Cardiac fibroblast (primary cell): Measurements from ENCODE around the gene MTR.
A peak's percentile ranks its signal among the peaks of the same experiment; 100 is the strongest.

Experiments
- DNase-seq, 2 donors: peaks; one replicate each; pipeline versions ENCODE4 v3.0.0 to v3.0.0-alpha.2; 2010; ENCODE audit warnings: low read depth in 2 of 2
- H3K4me3 ChIP-seq, 2 donors: replicated peaks in 1 of 2; 1 replicate in 1 of 2; 2 replicates in 1 of 2; pipeline ENCODE4 v1.5.1; 2011; ENCODE audit warnings: low read depth in 2 of 2, low read length in 2 of 2, mild to moderate bottlenecking in 2 of 2, moderate library complexity in 1 of 2
- CTCF ChIP-seq: IDR thresholded peaks from one replicate; pipeline ENCODE4 v1.5.1; 2011; ENCODE audit warnings: low read depth, mild to moderate bottlenecking, low read length, inconsistent platforms

MTR gene

GRCh38 chr1:236751935-236752334 lies 43.2 kb upstream of the MTR start:
- TF ChIP-seq CTCF, result no peak
- DNase-seq, result no peak

GRCh38 chr1:236753516-236753915 lies 41.6 kb upstream of the MTR start:
- no peak overlapping the region for H3K4me3 ChIP-seq
- peak; percentile 18 to 32 for DNase-seq
- TF ChIP-seq CTCF, result no peak

More at GRCh38 chr1:236751935-236752334, 43.2 kb upstream of the MTR start:
- H3K4me3 ChIP-seq, result no peak overlapping the region

GRCh38 chr1:236753964-236754363 lies 41.1 kb upstream of the MTR start:
- DNase-seq, result no peak
- no peak overlapping the region for H3K4me3 ChIP-seq
- TF ChIP-seq CTCF, result no peak

GRCh38 chr1:236754525-236755210 lies 40.4 kb upstream of the MTR start:
- TF ChIP-seq CTCF, result no peak
- no peak for DNase-seq
- H3K4me3 ChIP-seq, result no peak overlapping the region

- DNase-seq, result no peak
- no peak overlapping the region for H3K4me3 ChIP-seq
- TF ChIP-seq CTCF, result no peak
These were observed 37.5 kb upstream of the MTR start for GRCh38 chr1:236757640-236758039.

GRCh38 chr1:236759252-236759859 lies 35.7 kb upstream of the MTR start:
- DNase-seq, result peak; percentile 59 to 62
- H3K4me3 ChIP-seq, result no peak overlapping the region

More at GRCh38 chr1:236759252-236759859, 35.7 kb upstream of the MTR start:
- TF ChIP-seq CTCF, result peak; percentile 66
